ENCODE measurements around the gene SUCO. TPM values are rescaled to one million over a fixed set of nuclear protein-coding genes. Genes with fewer than 3 reads are reported as not detected.

The SUCO gene
- total and polyA plus RNA-seq, 2 experiments from 2014 or later: 18.0 to 49.8 TPM

GRCh38 chr1:172556461-172556860 is 23.5 kb downstream of the SUCO start (continued):
- TF ChIP-seq ZNF462 (CRISPR knock-in tag; IDR thresholded peaks at IDR 0.05) (no peak), ETS1 (IDR thresholded peaks at IDR 0.05) (no peak), POLR2AphosphoS5 (IDR thresholded peaks at IDR 0.05; ENCODE audit: low read depth) (no peak), JUNB (IDR thresholded peaks at IDR 0.05; ENCODE audit: unreplicated experiment) (no peak), EZH2 (IDR thresholded peaks at IDR 0.05; ENCODE audit: low read depth, unreplicated experiment) (no peak), REST (IDR thresholded peaks at IDR 0.05; ENCODE audit: unreplicated experiment) (no peak), CREB1 (CRISPR knock-in tag; IDR thresholded peaks at IDR 0.05; ENCODE audit: low read depth) (no peak), STAT1 (IDR thresholded peaks at IDR 0.05; ENCODE audit: unreplicated experiment) (no peak)
